Dedifferentiated amniotic fluid mesenchymal stem cell (primary cell): ENCODE measurements around the gene FAAP20.

Experiments used
- DNase-seq: peaks from one replicate; pipeline ENCODE4 v3.0.0-alpha.2; 2016; ENCODE audit errors: extremely low spot score

The FAAP20 gene

DNA sequence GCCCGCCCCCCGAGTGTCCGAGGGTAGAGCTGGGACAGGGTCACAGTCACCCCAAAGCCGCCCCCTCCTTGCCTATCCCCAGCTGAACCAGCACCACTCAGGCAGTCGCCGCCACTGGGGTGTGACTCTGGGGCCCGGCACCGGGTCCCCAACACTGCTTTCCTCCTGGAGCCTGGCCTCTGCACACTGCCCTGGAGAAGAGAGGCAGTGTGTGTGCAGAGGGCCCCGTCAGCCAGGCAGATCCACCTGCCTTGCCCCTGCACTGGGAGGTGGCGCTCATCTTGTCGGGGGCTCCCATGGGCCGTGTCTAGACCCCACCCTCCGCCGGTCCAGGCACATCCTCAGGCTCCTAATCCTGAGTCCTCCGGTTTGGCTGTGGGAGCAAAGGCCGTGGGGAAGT, 15.7 kb downstream of the FAAP20 start:
- DNase-seq: no peak

DNA sequence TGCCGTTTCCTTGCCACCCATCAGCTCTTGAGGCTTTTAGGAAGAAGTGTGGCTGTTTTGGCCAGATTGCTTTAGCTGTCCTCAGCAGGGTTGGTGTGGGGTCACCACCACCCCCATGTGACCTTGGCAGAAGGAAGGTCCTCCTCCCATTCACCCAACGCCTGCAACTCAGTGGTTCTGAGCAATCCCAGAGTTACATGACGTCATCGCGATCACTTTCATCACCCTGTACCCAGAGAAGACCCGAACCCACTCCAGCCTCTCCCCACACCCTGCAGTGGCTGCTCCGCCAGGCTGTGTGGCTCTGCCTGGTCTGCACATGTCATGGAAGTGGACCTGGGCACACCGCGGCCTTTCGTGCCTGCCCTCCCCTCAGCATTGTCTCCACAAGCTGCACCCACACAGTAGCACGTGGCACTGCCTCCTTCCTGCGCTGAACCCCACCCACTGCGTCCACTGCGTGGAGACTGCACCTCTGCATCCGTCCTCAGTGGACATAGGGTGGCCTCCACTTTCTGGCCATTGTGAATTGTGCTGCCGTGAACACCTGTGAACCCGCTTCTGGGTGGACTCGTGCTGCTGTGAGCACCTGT, 16.5 kb downstream of the FAAP20 start:
- no peak for DNase-seq

DNA sequence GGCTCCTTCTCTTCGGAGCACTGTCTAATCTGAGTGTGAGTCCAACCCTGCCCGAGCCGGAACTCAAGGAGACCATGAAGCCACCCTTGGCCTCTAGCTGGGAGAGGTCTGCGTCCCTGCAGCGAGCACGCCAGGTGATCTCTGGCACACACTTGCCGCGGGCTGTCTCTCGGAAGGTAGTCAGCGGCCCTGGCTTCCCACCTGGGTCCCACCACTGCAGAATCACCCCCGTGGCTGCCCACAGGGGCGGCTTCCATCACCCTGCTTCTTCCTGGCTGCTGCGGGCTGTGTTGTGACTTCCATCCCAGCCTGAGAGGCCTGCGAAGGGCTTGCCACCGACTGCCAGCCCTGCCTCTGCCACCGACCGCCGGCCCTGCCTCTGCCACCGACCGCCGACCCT, 17.0 kb downstream of the FAAP20 start:
- DNase-seq: no peak

DNA sequence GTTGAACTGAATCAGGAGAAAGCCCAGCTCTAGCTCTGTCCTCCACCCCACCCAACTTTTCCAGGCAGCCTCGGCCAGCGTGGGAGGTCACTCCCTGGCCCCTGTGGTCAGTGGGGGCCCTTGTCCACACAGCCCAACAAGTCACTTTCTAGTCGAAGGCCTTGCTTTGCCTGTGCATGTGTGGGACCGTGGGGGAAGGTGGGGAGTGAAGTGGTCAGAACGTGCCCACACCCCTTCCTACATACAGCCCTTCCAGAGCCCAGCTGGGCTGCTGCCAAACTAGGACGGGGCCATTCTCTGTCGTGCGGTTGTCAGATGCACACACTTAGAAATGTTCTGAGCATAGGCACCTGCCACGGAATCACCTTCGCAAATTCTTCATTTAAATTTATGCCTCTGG, 18.0 kb downstream of the FAAP20 start:
- DNase-seq: no peak

DNA sequence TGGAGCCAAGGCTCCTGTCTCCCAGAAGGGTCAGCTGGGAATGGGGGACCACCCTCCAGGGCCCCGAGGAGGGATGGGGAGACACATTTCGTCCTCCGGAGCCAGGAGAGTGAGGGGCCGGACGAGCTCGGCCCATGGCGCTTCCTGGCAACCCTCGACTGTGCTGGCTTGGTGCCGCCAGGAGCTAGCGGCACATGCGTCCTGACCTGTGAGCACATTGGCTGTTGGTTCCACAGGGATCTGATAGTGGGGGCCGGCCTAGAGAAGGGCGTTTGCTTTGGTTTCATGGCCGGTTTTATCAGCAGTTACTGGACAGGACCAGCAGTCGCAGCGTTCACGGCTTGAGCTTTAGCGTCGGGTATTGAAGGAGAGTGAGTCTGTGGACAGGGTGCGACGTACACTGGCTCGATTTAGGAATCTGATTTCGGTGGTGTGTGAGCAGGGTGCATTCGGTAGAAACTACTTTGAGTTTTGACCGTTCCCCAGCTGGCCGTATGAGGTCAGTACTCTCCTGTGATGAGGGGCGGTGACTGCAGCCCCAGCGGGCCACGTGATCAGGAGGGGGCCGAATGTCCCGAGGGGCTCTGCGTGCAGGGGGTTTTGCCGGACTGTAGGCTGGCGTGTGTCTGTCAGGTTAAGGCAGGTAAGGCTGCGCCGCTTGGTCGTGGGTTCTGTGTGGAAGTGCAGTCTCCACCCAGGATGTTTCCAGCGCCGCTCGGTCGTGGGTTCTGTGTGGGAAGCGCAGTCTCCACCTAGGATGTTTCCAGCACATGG, 18.7 kb downstream of the FAAP20 start:
- no peak for DNase-seq

DNA sequence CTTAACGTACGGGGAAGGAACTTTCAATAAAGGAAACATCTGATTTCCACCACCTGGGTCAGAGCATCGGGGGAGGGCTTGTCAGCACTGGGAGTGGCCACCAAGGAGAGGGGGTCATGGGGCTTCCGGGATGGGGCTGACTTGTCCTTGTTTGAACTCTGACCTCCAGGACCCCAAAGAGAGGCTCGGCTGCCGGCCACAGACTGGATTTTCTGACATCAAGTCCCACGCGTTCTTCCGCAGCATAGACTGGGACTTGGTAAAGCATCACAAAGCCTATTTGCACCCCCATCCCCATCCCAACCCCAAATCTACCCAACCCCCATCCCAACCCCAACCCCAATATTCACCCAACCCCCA, 19.5 kb downstream of the FAAP20 start:
- DNase-seq: no peak

DNA sequence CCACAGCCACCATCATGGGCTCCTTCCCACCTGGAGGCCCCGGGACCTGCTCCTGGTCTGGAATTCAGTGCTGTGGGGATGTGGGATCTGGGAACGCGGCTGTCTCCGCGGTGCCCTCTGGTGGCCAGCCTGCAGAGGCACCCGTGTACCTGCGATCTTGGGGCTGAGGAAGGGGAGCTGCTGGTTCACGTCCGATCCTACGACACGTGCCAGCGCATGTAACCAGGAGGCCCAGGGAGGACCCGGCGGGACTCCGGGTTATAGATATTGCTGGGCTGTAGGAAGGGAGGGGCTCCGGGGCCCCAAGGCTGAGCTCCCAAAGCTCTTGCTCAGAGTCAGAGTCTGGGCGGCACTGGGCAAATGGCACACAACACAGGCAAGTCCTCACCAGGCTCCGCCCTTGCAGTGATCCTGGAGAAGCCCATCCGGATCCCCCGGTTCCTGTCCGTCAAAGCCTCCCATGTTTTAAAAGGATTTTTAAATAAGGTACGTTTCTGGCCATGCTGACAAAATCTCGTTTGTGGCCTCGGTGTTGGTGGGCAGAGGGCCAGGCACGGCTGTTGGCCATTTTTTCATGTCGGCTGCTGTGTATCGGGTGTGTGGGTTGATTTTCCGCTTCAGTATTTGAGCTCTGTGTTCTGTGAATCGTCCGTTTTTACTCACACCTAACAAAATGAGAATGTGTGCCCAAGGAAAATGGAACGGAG, 20.1 kb downstream of the FAAP20 start:
- peak; percentile 20 for DNase-seq

DNA sequence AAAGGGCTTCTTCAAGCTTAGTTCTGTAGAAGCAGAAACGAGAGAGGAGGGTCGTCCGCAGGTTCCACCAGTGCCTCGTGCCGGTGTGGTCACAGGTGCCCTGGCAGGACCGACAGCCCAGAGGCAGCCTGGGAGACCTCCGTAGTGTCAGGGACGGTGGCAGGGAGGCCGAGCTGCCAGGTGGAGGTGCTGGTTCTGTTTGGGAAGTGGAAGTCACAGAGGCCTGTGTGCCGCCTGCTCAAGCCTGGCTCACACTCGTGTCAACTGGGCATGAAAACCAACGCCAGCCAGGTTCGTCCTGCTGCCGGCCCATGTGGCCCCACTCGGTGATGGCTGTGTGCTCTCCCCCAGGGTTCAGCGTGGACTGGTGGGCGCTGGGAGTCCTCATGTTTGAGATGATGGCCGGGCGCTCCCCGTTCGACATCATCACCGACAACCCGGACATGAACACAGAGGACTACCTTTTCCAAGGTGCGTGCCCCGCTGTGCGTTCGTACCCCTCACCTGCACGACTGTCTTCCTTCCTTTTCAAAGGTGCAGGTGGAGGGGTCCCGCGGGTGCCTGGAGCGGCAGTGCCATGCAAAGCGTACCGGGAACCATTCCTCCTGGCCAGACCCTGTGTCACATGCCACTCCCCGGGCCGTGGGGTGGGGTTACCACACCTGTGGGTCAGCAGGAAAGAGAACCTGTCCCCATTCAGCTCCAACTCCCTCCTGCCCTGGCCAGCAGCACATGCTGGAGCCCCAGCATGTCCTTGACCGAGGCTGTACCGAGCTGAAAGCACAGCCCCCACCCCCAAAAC, 20.8 kb downstream of the FAAP20 start:
- DNase-seq: no peak

DNA sequence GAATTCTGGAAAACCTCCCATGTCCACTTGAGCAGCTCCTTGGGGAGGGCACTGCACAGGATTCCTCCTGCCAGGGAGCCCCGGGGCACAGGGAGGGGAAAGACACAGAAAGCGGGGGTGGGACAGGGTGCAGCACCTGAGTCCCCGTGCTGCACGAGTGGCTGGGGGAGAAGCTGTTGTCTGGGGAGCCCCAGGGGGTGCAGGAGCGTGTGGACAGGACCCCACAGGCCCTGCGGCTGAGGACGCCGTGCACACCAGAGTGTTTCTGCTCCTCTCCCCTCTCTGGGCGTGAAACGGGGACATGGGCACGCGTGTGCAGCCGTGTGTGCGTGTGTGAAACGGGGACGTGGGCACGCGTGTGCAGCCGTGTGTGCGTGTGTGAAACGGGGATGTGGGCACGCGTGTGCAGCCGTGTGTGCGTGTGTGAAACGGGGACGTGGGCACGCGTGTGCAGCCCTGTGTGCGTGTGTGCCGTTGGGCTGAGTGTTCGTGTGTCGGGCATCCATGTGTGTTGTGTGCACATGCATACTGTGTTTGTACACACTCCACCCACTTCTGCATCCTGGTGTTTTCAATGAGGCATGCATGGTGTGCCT, 21.9 kb downstream of the FAAP20 start:
- no peak for DNase-seq

DNA sequence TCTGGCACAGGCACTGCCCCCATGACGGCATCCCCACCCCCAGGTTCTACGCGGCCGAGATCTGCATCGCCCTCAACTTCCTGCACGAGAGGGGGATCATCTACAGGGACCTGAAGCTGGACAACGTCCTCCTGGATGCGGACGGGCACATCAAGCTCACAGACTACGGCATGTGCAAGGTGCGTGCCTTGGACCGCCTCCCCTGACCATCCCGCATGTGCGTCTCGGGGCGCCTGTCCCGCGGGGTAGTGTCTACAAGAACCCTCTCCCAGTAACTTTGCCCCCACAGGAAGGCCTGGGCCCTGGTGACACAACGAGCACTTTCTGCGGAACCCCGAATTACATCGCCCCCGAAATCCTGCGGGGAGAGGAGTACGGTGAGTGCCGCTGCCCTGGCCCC, 22.6 kb downstream of the FAAP20 start:
- no peak for DNase-seq

DNA sequence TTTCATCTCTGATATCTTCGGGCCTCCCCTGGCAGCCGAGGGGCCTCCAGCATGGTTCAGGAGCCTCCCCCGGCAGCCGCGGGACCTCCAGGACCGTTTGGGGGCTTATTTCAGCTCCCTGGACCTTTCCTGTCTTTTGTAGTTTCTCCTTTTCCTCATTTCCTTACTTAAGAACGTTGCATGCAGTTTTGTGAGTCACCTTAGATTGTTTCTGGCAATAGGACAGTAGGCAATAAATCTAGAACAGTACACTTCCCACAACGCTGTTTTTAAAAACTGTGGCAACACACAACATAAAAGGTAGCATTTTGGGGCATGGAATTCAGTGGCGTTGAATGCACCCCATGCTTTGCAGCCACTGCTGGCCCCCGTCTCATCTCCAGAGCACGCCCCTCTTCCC, 24.4 kb downstream of the FAAP20 start:
- no peak for DNase-seq

DNA sequence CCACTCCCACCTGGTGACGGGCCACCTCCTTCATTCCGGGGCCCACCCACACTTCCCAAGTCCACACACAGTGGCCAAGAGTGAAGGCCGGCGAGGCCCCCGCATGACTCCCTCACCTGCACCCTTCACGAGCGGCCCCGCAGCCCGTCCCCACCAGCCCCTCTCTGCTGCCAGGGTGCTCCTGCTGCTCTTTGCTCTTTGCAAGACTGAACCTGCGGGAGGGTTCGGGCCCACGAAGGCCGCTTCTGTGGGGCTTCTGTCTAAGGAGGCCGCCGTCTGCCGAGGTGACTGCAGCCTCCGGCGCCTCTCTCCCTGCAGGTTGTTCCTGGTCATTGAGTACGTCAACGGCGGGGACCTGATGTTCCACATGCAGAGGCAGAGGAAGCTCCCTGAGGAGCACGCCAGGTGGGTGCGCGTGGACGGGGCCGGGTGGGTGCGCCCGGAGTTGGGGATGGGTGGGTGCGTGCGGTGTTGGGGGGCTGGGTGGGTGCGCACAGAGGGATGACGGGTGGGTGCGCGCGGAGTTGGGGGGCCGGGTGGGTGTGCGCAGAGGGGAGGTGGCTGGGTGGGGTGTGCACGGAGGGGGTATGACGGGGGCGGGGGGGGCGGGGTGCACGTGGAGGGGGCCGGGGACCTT, 25.3 kb downstream of the FAAP20 start:
- no peak for DNase-seq

DNA sequence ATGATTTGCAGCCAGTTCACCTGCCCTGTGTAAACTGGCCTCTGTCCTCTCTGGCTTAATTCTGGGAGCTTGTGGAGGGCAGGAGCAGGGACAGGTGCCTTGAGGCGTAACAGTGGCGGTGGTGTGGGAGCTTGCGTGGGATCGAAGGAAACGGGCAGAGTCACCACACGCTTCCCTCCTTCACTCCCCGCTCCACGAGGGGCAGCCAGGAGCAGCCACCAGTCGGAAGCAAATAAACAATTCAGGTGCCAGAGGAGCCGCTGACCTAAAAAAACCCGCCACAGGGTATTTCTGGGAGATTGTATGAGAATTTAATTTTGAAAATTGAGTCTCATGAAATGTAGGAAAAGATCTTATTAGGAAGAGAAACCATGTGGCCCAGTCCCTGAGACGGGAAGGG, 26.0 kb downstream of the FAAP20 start:
- no peak for DNase-seq

DNA sequence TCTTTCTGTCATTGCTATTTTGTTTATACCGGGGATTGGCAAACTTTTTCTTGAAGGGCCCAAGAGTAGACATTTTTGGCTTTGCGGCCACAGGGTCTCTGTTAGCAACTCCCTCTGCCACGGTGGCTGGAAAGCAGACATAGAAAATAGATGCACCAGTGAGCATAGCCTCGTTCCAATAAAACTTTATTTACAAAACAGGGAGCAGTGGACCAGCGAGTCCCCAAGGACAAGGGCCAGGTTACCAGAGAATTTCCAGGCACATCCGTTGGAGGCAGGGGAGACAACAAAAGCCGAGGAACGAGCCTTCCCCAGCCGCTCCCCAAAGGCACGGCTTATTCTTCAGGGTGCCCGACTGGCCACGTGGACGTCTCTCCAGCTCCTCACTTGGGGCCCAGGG, 26.5 kb downstream of the FAAP20 start:
- no peak for DNase-seq

DNA sequence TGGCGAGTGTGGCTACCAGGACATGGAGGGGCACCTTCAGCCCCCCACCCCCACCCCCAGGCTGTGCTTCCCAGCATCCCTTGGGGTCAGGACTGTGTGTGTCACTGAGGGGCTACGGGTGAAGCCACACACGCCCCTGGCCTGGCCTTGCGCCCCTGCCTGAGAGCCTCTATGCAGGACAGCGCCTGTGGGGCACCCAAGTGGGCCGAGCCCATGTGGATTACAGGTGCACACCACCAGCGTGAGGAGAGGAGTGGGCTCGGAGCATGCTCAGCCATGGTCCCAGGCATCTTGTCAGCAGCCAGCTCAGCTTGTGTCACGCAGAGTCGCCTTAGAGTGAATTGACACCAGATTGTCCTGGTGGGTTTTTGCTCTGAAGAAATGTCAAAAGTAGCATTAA, 27.9 kb downstream of the FAAP20 start:
- no peak for DNase-seq

DNA sequence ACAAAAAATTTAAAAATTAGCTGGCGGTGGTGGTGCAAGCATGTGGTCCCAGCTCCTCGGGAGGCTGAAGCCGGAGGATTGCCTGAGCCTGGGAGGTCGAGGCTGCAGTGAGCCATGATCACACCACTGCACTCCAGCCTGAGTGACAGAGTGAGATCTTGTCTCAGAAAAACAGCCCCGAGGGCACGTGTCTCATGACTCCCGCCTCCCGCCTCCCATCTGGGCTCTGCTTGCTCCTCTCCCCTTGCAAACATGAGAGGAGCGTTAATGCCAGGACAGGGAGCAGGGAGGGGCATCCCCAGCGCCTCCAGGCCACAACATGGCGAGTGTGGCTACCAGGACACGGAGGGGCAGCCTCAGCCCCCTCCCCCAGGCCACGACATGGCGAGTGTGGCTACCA, 28.3 kb downstream of the FAAP20 start:
- no peak for DNase-seq

DNA sequence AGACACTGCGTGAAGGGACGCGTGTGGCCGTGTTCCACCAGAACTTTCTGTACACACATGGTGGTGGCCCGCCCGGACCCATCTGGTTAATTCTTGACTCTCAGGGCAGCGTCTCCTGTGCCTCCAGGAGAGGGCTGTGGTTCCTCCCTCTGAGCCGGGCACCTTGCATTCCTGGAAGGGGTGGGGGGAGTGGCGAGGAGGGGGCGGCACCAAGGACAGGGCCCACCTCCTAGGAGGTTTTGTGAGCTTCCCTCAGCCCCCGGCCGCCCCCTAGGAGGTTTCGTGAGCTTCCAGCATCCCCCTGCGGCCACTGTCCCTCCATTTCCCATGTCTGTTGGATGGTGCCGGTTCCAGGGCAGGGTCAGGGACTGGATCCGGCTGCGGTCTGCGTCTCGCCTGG, 28.9 kb downstream of the FAAP20 start:
- DNase-seq: no peak

DNA sequence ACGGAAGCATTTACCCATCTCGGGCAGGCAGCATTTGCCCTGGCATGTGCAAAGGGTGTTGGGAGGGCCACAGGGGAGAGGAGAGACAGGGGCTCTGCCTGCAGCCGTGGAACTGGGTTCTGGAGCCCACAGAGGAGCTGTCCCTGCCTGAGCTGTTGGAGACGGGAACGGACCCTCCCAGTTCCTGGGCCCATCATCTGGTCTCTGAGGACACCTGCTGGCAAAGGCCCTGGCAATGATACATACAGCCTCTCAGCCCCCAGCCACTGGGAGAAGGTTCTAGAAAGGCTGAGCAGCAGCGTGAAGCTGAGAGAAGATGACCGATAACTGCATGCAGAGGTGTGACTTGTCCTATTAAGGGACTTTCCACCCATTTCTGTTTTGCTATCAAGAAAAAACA, 31.4 kb downstream of the FAAP20 start:
- no peak for DNase-seq

DNA sequence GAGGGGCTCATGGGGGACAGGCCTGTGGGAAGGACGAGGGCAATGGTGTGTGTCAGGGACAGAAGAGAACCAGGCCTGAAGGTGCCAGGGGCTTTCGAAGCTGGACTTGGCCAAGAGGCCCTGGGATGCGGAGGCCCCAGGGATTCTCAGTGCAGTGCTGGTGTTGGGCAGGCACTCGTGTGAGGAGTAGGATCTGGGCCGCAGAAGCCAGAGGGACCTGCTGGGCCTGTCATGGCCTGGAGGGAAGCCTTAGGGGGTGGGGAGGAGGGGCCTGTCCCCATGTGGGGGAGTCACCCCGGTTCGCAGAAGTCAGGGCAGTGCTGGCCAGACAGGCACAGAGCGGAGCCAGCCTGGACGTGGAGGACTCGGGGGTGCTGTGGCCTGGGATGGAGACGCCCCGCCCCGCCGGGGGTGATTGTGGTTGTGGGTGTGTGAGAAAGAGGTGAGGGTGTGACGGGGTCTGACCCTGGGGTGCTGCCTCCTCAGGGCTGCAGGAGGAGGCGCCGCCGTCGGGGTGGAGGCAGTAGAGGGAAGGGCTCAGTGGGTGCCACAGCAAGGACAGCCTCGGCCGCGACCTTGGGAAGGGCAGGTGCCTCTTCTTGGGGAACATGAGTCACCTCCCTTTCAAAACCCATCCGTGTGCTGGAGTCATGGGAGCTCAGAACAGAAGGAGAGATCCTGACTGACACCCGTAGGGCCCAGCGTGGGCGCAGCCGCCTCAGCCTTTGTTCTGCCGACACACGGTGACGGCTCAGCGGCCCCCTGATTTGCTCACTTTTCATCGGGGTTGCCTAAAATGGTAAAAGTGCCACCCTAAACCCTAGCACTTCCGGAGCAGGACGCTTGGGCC, 33.9 kb downstream of the FAAP20 start:
- DNase-seq: no peak

DNA sequence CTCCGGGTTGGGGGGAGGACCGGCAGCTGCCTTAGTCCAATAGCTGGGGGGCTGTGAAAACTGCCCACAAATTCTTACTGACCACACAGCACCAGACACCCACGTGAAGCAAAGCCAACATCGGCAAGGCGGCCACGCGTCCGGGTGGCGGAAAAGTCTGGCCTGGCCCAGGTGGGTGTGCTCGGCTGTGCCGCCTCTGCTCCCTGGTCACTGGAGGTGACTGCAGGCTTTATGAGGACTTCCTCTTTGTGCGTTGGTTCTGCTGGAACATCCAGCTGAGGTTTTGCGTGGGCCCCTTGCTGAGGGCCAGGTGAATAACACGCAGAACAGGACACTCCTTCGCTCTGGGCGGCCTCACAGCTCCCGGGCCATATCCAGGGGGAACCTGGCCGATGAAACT, 35.4 kb downstream of the FAAP20 start:
- no peak for DNase-seq

DNA sequence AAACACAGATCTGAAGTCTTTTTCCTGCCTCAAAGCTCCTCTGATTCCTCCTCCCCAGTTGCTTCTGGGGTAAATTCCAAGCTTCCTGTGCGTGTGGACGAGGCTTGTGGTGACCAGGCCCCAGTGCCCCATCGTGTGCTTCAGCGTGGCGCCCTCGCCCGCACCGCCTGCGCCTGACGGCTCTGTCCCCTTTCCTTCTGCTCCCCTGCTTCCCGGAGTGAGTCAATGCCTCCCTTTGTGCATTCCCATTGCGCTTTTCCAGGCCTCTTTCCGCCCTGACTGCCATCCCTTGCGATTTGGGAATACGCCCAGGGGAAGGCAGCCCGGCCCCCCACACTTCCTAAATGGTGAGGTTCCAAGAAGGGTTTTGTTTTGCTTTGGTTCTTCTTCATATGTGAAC, 36.3 kb downstream of the FAAP20 start:
- DNase-seq: no peak
